NT2/D1 (cell line): ENCODE data around the gene NUTF2.

ENCODE experiments used
- DNase-seq: peaks from one replicate; pipeline ENCODE4 v3.0.0-alpha.2; 2011; ENCODE audit warnings: low read depth, low spot score
- H3K27me3 ChIP-seq: 2 replicates; pipeline ENCODE4 v1.6.0; 2011; ENCODE audit warnings: mild to moderate bottlenecking; ENCODE audit not compliant: insufficient read length, insufficient read depth
- H3K36me3 ChIP-seq: 2 replicates; pipeline ENCODE4 v1.6.1; 2011; ENCODE audit warnings: mild to moderate bottlenecking, low read length, mixed read lengths; ENCODE audit not compliant: insufficient read depth, insufficient read length
- H3K4me1 ChIP-seq: 2 replicates; pipeline ENCODE4 v1.5.1; 2011; ENCODE audit not compliant: insufficient read depth, insufficient read length
- H3K4me3 ChIP-seq: 2 replicates; pipeline ENCODE4 v1.5.1; 2011; ENCODE audit warnings: low read depth; ENCODE audit not compliant: insufficient read length
- H3K9ac ChIP-seq: 2 replicates; pipeline ENCODE4 v1.6.0; 2011; ENCODE audit warnings: low read depth; ENCODE audit not compliant: insufficient read length
- H3K9me3 ChIP-seq: 2 replicates; pipeline ENCODE4 v1.5.1; 2011; ENCODE audit warnings: mild to moderate bottlenecking, low read length; ENCODE audit not compliant: insufficient read depth
- SUZ12 ChIP-seq: IDR thresholded peaks from 2 replicates; pipeline ENCODE4 v1.6.1; 2011; ENCODE audit not compliant: insufficient read length, insufficient read depth; ENCODE audit errors: extremely low read depth
- YY1 ChIP-seq: IDR thresholded peaks from 2 replicates; pipeline ENCODE4 v1.6.1; 2011; ENCODE audit not compliant: insufficient read length, insufficient read depth
- ZNF274 ChIP-seq: IDR thresholded peaks from 2 replicates; pipeline ENCODE4 v1.6.1; 2011; ENCODE audit warnings: mild to moderate bottlenecking, low read depth, low read length

NUTF2 gene

DNA sequence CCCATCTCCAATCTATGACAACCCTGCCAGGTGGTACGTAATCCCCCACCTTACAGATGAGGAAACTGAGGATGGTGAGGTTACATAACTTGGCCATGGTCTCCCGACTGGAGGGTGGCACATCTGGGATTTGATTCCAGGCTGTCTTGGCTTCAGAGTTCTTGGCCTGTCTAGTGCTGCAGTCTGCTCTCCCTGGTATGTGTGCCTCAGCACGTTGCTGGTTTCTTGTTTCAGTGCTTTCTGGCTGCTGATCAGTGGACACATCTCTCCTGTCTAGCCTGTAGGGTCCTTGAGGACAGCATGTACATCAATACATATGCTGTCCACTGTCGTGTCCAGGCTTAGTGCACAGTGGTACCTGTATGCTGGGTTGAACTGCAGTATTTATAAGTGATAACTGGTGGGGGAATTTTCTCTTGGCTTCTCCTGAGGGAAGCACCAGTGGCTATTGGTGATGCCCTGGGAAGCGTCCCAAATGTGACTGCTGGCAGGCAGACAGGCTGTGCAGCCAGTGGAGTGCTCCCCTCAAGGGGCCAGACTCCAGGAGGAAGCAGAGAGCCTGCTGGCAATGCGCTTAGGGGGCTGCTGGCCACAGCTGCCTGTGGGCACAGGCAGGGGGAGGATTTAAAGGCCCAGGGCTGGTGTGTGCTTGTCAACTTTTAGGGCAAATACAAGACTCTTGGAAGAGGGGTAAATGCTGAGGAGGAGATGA lies 70.6 kb downstream of the NUTF2 start:
- Histone ChIP-seq H3K9ac (peak overlapping the region; percentile 44), H3K36me3 (peaks cover 34% of the 10 kb centered on the region)
- TF ChIP-seq ZNF274: no peak
- TF ChIP-seq YY1: no peak
- no peak for TF ChIP-seq SUZ12

GRCh38 chr16:67917852-67918236 lies 71.1 kb downstream of the NUTF2 start:
- TF ChIP-seq ZNF274 (no peak), SUZ12 (no peak)
- Histone ChIP-seq H3K9ac (peak overlapping the region; percentile 44), H3K4me3 (no peak overlapping the region), H3K4me1 (peaks cover 29% of the 10 kb centered on the region), H3K36me3 (peaks cover 36% of the 10 kb centered on the region), H3K9me3 (no peaks in the 10 kb centered on the region), H3K27me3 (no peaks in the 10 kb centered on the region)
- DNase-seq: no peak

More for the DNA sequence above, 70.6 kb downstream of the NUTF2 start:
- H3K9me3 ChIP-seq: no peaks in the 10 kb centered on the region
- H3K4me3 ChIP-seq: no peak overlapping the region
- DNase-seq: no peak
- H3K27me3 ChIP-seq: no peaks in the 10 kb centered on the region
- H3K4me1 ChIP-seq: peaks cover 29% of the 10 kb centered on the region

DNA sequence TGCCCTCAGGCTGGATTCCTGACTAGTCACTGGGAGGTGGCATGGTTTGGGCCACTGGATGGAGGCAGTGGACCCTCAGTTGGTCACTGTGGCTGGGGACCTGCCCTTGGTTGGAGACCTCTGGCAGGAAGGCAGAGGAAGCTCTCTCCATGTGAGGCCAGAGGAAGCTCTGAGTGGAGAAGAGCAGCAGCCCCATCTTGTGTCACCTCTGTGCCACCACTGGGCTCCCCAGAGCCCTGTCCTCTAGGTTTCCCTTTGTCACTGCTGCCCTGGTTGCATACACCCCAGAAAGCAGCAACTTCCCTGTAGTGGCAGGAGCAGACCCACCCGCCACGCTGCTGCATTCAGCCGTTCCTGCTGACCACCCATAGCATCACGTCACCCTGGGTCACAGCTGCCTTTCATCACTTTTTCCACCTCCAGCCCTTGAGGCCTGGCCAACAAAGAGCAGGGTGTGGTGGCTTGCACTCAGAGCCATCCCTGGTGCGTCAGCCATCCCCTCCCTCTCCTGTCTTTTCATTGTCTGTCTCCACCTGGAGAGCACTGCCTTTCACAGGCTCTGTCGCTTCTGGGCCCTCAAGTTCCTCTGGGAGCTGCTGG lies 73.0 kb downstream of the NUTF2 start:
- TF ChIP-seq YY1 (no peak), SUZ12 (no peak), ZNF274 (no peak)
- no peak overlapping the region for H3K9ac ChIP-seq
- no peak for DNase-seq
- H3K27me3 ChIP-seq: no peaks in the 10 kb centered on the region
- H3K4me3 ChIP-seq: no peak overlapping the region
- peaks cover 54% of the 10 kb centered on the region for H3K36me3 ChIP-seq
- no peaks in the 10 kb centered on the region for H3K9me3 ChIP-seq
- H3K4me1 ChIP-seq: peaks cover 27% of the 10 kb centered on the region
